CD4-positive, alpha-beta memory T cell (primary cell): ENCODE results near the gene SLC25A30. TPM values are rescaled to one million over a fixed set of nuclear protein-coding genes. Genes with fewer than 3 reads are reported as not detected.

Experiments
- CTCF ChIA-PET: fragments of 350-600 bp; sonication (Branson Sonifier 250); formaldehyde crosslinking; loops from one replicate; lab custom pipeline; 2021; ENCODE audit warnings: inconsistent platforms; ENCODE audit not compliant: partially characterized antibody; lab: Charles Lee
- POLR2A ChIA-PET: fragments of 350-600 bp; sonication (Branson Sonifier 250); formaldehyde crosslinking; loops from one replicate; lab custom pipeline; 2021; ENCODE audit not compliant: partially characterized antibody; lab: Charles Lee
- DNase-seq, 5 donors: peaks; one replicate each; pipeline versions ENCODE4 v3.0.0 to v3.0.0-alpha.2; 2020 to 2022; ENCODE audit warnings: mixed read lengths in 1 of 5
- H3K27ac ChIP-seq: one replicate; pipeline ENCODE4 v1.7.0; 2013; ENCODE audit warnings: low read depth, low read length
- H3K27me3 ChIP-seq: 2 replicates; pipeline ENCODE4 v1.7.0; 2013; ENCODE audit warnings: mild to moderate bottlenecking, low read length, moderate library complexity; ENCODE audit not compliant: insufficient read depth
- H3K36me3 ChIP-seq: 2 replicates; pipeline ENCODE4 v1.7.0; 2013; ENCODE audit warnings: mild to moderate bottlenecking, low read length, moderate library complexity; ENCODE audit not compliant: insufficient read depth
- H3K4me1 ChIP-seq: 2 replicates; pipeline ENCODE4 v1.7.0; 2013; ENCODE audit warnings: mild to moderate bottlenecking, low read length, moderate library complexity; ENCODE audit not compliant: insufficient read depth
- H3K4me3 ChIP-seq, 2 donors: one replicate each; pipeline ENCODE4 v1.7.0; 2013; ENCODE audit warnings: low read length in 2 of 2, mild to moderate bottlenecking in 1 of 2
- H3K9me3 ChIP-seq, 2 donors: one replicate each; pipeline ENCODE4 v1.7.0; 2013; ENCODE audit warnings: low read length in 2 of 2, control low read depth in 1 of 2; ENCODE audit not compliant: control insufficient read depth in 1 of 2
- H3K27ac Mint-ChIP-seq, 7 donors: one replicate each; pipeline ENCODE4 v1.8.0; 2020 to 2021; ENCODE audit warnings: mixed read lengths in 7 of 7, mild to moderate bottlenecking in 6 of 7, inconsistent platforms in 3 of 7, moderate library complexity in 3 of 7
- H3K27me3 Mint-ChIP-seq, 2 donors: one replicate each; pipeline ENCODE4 v1.8.0; 2020 to 2021; ENCODE audit warnings: mixed read lengths in 2 of 2
- H3K36me3 Mint-ChIP-seq, 2 donors: one replicate each; pipeline ENCODE4 v1.8.0; 2020 to 2021; ENCODE audit warnings: mixed read lengths in 2 of 2, inconsistent platforms in 1 of 2, mild to moderate bottlenecking in 1 of 2
- H3K4me1 Mint-ChIP-seq, 4 donors: one replicate each; pipeline ENCODE4 v1.8.0; 2020 to 2021; ENCODE audit warnings: mixed read lengths in 4 of 4, mild to moderate bottlenecking in 1 of 4
- H3K4me3 Mint-ChIP-seq, 8 donors: one replicate each; pipeline ENCODE4 v1.8.0; 2020 to 2021; ENCODE audit warnings: mixed read lengths in 8 of 8, mild to moderate bottlenecking in 7 of 8, moderate library complexity in 6 of 8, inconsistent platforms in 3 of 8
- H3K9me3 Mint-ChIP-seq, 8 donors: one replicate each; pipeline ENCODE4 v1.8.0; 2020 to 2021; ENCODE audit warnings: mixed read lengths in 8 of 8, mild to moderate bottlenecking in 5 of 8, inconsistent platforms in 3 of 8, moderate library complexity in 1 of 8
- intact Hi-C: fragments of 100-400 bp; cut with micrococcal nuclease; formaldehyde crosslinking; loops from one replicate; pipeline ENCODE4 v1.15.1; 2023
- polyA plus RNA-seq, 2 donors: library from polyadenylated mRNA; unstranded; fragments of 300-500 nt; fragmentation: Illumina TruSeq; gene quantifications; one replicate each; pipeline ENCODE4 v1.2.3, GENCODE V29; 2021
- total RNA-seq, 2 experiments: library from RNA; stranded (reverse); gene quantifications; one replicate each; pipeline ENCODE4 v1.2.3, GENCODE V29; 2021

The SLC25A30 gene
- total and polyA plus RNA-seq, 4 experiments from 2014 or later = 1.8 to 22.0 (median 11.7) TPM

DNA sequence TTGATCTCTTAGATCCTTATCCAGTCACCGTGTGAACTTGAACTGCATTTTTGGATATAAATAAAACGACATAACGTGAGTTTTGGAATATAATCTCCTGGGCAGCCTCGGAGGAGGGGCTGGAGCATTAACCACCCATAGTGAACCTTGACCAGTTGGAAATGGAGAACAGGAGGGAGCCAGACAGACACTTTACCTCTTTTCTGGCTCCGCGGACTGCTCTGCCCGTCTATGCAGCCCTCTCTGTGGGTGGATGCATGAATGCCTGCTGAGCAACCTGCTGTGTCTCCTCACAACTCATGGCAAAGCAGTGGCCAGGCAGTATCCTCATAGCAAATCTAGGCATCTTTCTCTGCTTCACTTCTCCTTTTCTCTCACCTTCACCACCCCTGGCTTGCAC is 36.0 kb upstream of the SLC25A30 start:
- intact Hi-C loops = no loop called here
- no peaks in the 10 kb centered on the region for H3K27me3 ChIP-seq
- no peak for DNase-seq
- ChIA-PET CTCF (no interaction called here), POLR2A (no interaction called here)
- no peaks in the 10 kb centered on the region for H3K4me1 ChIP-seq
- Mint-ChIP-seq H3K9me3 (peaks cover 0 to 16% (median 10%) of the 10 kb centered on the region in 8 donors), H3K27me3 (peaks cover 0 to 3% of the 10 kb centered on the region in 2 donors), H3K36me3 (peaks cover 0 to 6% of the 10 kb centered on the region in 2 donors), H3K4me1 (peaks cover 0 to 3% (median 0%) of the 10 kb centered on the region in 4 donors), H3K27ac (no peak overlapping the region), H3K4me3 (no peak overlapping the region)
- no peak overlapping the region for H3K4me3 ChIP-seq
- no peaks in the 10 kb centered on the region for H3K9me3 ChIP-seq
- H3K27ac ChIP-seq = no peak overlapping the region
- no peaks in the 10 kb centered on the region for H3K36me3 ChIP-seq

DNA sequence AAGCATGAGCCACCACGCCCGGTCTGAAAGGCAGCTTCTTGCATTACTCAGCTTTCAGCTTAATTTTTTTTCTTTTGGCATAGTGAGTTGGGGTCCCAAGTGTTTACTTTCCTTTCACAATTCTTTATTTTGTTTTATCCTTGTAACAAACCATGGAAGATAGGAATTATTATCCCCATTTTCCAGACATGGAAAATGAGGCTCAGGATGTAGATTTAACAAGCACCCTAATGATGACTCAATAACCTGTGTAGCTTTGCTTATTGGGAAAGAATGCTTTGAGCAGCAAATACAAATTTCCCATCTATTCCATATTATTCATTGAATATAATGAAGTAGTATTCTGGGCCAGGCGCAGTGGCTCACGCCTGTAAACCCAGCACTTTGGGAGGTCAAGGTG is 33.1 kb upstream of the SLC25A30 start:
- peaks cover 0 to 3% (median 0%) of the 10 kb centered on the region in 4 donors for H3K4me1 Mint-ChIP-seq
- peaks cover 0 to 3% (median 0%) of the 10 kb centered on the region in 8 donors for H3K9me3 Mint-ChIP-seq
- peaks cover 0 to 5% of the 10 kb centered on the region in 2 donors for H3K27me3 Mint-ChIP-seq
- Histone ChIP-seq H3K27me3 (no peaks in the 10 kb centered on the region), H3K27ac (no peak overlapping the region), H3K4me1 (no peaks in the 10 kb centered on the region), H3K4me3 (no peak overlapping the region), H3K36me3 (no peaks in the 10 kb centered on the region), H3K9me3 (no peaks in the 10 kb centered on the region)
- intact Hi-C loops = no loop called here
- no peak for DNase-seq
- ChIA-PET CTCF (interaction anchor here (1.1 to 1.7 kb wide), 2 partner anchors 61 to 80 kb away, joined by 3 to 11 read pairs; no protein-coding TSS in a partner anchor), POLR2A (interaction anchor here (0.7 kb wide), 1 partner anchor 14 kb away, joined by 3 read pairs; the partner anchor contains the start of gene COG3)
- H3K27ac Mint-ChIP-seq = no peak overlapping the region
- H3K4me3 Mint-ChIP-seq = no peak overlapping the region
- H3K36me3 Mint-ChIP-seq = no peaks in the 10 kb centered on the region

DNA sequence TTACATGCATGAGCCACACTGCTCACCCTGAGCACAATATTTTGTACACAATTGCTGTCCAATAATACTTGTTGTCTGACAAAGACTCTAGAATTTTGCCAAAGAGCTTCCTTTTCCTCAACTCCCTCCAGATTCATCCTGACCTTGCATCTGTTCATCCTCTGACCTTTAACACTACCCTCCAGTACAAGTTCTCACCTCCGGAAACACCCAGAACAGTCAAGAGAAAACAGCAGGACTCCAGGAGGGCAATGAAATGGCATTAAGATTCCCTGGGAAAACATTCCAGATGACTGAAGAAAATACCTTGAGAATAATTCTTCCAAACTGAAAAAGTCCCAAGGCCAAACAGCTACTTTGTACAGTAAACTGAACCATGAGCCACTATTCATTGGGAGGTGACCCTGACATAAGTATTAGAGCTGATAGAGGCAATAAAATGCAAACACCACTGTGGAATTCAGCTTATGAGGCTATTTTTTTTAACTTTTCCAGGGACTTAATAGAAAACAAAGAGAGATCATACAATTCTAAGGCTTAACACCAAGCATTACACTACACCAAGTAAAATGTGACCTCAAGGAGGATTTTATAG is 30.9 kb upstream of the SLC25A30 start:
- CTCF ChIA-PET = no interaction called here
- Mint-ChIP-seq H3K4me3 (no peak overlapping the region), H3K4me1 (no peaks in the 10 kb centered on the region), H3K36me3 (no peaks in the 10 kb centered on the region), H3K27ac (no peak overlapping the region), H3K9me3 (no peaks in the 10 kb centered on the region), H3K27me3 (peaks cover 0 to 5% of the 10 kb centered on the region in 2 donors)
- no peaks in the 10 kb centered on the region for H3K9me3 ChIP-seq
- no peaks in the 10 kb centered on the region for H3K27me3 ChIP-seq
- no peak for DNase-seq
- POLR2A ChIA-PET = interaction anchor here (1.5 kb wide), 1 partner anchor 22 kb away, joined by 4 read pairs; no protein-coding TSS in a partner anchor
- intact Hi-C loops = no loop called here
- no peak overlapping the region for H3K4me3 ChIP-seq
- no peaks in the 10 kb centered on the region for H3K36me3 ChIP-seq
- no peak overlapping the region for H3K27ac ChIP-seq
- H3K4me1 ChIP-seq = no peaks in the 10 kb centered on the region

DNA sequence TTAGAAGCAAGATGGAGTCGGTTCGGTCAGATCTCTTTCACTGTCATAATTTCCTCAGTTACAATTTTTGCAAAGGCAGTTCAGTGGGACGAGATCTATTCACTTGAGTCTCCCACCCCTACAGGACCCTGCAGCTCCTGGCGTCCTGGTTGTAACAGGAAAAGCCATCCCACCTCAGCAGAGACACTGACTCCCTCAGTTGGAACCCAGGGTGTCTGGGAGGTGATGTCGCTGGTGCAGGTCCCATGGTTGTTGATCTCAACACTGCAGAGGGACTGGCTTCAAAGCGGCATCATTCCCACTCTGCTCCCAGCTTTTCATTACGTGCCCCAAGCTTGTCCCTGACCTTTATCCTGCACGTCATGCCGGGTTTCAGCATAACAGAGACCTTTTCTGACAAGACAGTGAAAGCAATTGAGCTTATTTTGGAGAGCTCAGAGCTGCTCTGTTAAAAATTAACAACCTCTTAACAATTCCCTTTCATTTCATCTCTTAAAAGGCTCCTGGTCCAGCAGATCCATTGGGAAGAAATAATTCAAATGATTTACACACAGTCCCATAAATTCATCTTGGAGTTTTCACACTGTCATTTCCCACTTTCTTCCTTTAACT is 29.0 kb upstream of the SLC25A30 start:
- no peaks in the 10 kb centered on the region for H3K36me3 Mint-ChIP-seq
- no peak overlapping the region for H3K27ac Mint-ChIP-seq
- POLR2A ChIA-PET = interaction anchor here (1.1 to 2.2 kb wide), 2 partner anchors 18 to 29 kb away, joined by 3 to 5 read pairs; partner anchors contain the start of genes COG3 and SLC25A30
- intact Hi-C loops = no loop called here
- H3K4me1 Mint-ChIP-seq = peaks cover 0 to under 1% (median 0%) of the 10 kb centered on the region in 4 donors
- no peak overlapping the region for H3K4me3 ChIP-seq
- peaks cover 2 to 5% of the 10 kb centered on the region in 2 donors for H3K27me3 Mint-ChIP-seq
- CTCF ChIA-PET = interaction anchor here (0.6 kb wide), 1 partner anchor 216 kb away, joined by 3 read pairs; no protein-coding TSS in a partner anchor
- H3K36me3 ChIP-seq = no peaks in the 10 kb centered on the region
- DNase-seq = no peak
- H3K4me3 Mint-ChIP-seq = no peak overlapping the region
- no peaks in the 10 kb centered on the region for H3K4me1 ChIP-seq
- H3K27me3 ChIP-seq = no peaks in the 10 kb centered on the region
- H3K27ac ChIP-seq = no peak overlapping the region
- no peaks in the 10 kb centered on the region for H3K9me3 Mint-ChIP-seq
- H3K9me3 ChIP-seq = no peaks in the 10 kb centered on the region

DNA sequence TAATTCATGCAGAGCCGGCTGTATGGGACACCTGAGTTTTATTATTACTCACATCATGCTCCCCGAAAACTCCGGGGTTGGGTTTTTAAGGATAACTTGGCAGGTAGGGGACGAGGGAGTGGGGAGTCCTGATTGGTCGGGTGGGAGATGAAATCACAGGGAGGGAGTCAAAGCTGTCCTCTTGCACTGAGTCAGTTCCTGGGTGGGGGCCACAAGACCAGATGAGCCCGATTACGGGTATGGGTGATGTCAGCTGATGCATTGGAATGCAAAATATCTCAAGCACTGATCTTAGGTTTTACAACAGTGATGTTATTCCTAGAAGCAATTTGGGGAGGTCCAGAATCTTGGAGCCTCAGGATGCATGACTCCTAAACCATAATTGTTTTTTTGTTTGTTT is 28.0 kb upstream of the SLC25A30 start:
- H3K27me3 Mint-ChIP-seq = peaks cover 2 to 5% of the 10 kb centered on the region in 2 donors
- Histone ChIP-seq H3K4me1 (peaks cover 7% of the 10 kb centered on the region), H3K36me3 (no peaks in the 10 kb centered on the region), H3K27me3 (no peaks in the 10 kb centered on the region), H3K4me3 (no peak overlapping the region), H3K9me3 (no peaks in the 10 kb centered on the region), H3K27ac (no peak overlapping the region)
- no peaks in the 10 kb centered on the region for H3K36me3 Mint-ChIP-seq
- H3K27ac Mint-ChIP-seq = no peak overlapping the region
- no peak for DNase-seq
- ChIA-PET POLR2A (interaction anchor here (1.1 to 2.2 kb wide), 2 partner anchors 18 to 28 kb away, joined by 3 to 5 read pairs; partner anchors contain the start of genes COG3 and SLC25A30), CTCF (no interaction called here)
- peaks cover 7 to 8% (median 8%) of the 10 kb centered on the region in 4 donors for H3K4me1 Mint-ChIP-seq
- intact Hi-C loops = no loop called here
- no peak overlapping the region for H3K4me3 Mint-ChIP-seq
- H3K9me3 Mint-ChIP-seq = no peaks in the 10 kb centered on the region

DNA sequence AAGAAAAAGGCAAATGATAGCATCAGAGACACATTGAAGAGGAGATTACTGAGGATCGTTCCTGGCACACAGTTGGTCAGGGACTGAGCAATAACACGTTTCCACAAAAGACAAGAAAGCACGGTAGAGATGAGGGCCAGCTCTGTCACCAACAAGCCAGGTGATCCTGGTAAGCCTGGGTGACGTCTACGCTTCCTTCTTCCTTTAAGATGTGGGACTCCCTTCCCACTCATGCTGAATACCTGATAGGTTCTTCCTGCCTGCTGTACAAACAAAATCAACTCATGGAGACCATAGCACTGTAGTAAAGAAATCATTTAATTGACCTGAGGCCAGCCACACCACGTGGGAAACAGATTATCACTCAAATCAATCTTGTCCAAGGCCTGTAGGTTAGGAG is 26.9 kb upstream of the SLC25A30 start:
- CTCF ChIA-PET = no interaction called here

DNA sequence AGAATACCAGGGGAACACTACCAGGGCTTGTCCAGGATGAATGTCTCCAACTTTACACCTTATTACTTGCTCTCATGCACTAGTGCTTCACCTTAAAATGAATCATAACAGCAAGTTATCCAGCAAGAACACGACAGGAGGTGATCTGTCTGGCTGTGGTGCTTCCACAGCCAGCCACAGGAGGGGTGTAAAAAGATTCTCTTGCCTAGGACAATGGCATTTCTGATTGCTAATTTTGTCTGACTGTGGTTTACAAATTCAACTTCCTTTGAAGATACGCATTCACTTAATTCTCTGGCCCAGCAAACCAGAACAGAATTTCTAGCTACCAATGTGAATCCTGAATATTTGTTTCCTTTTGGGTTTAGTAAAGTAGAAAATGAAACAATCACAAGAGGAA is 23.5 kb upstream of the SLC25A30 start:
- ChIA-PET POLR2A (interaction anchor here (1.0 kb wide), 1 partner anchor 24 kb away, joined by 3 read pairs; no protein-coding TSS in a partner anchor), CTCF (no interaction called here)
- H3K4me3 ChIP-seq = no peak overlapping the region
- DNase-seq = no peak
- no peaks in the 10 kb centered on the region for H3K27me3 ChIP-seq
- Mint-ChIP-seq H3K27ac (peak overlapping the region in 4 of 7 donors; percentile 13 to 66 (median 41)), H3K4me1 (peaks cover 7 to 8% (median 8%) of the 10 kb centered on the region in 4 donors), H3K27me3 (peaks cover 0 to 2% of the 10 kb centered on the region in 2 donors), H3K36me3 (no peaks in the 10 kb centered on the region), H3K4me3 (peak overlapping the region in 5 of 8 donors; percentile 14 to 43 (median 34)), H3K9me3 (no peaks in the 10 kb centered on the region)
- no peaks in the 10 kb centered on the region for H3K9me3 ChIP-seq
- peaks cover 7% of the 10 kb centered on the region for H3K4me1 ChIP-seq
- H3K27ac ChIP-seq = no peak overlapping the region
- intact Hi-C loops = no loop called here
- H3K36me3 ChIP-seq = no peaks in the 10 kb centered on the region

More for the DNA sequence above, 26.9 kb upstream of the SLC25A30 start:
- Histone ChIP-seq H3K9me3 (no peaks in the 10 kb centered on the region), H3K36me3 (no peaks in the 10 kb centered on the region), H3K27me3 (no peaks in the 10 kb centered on the region), H3K27ac (no peak overlapping the region), H3K4me1 (peaks cover 7% of the 10 kb centered on the region), H3K4me3 (no peak overlapping the region)
- Mint-ChIP-seq H3K4me3 (no peak overlapping the region), H3K27ac (no peak overlapping the region), H3K4me1 (peaks cover 7 to 8% (median 8%) of the 10 kb centered on the region in 4 donors), H3K27me3 (peaks cover 2 to 5% of the 10 kb centered on the region in 2 donors), H3K9me3 (no peaks in the 10 kb centered on the region), H3K36me3 (no peaks in the 10 kb centered on the region)
- no peak for DNase-seq
- POLR2A ChIA-PET = no interaction called here
- intact Hi-C loops = no loop called here
